GM19023 (cell line): ENCODE measurements around the gene ARL15.
"Not testable (repeated sequence)": the region's sequence is repeated elsewhere in the genome, so short reads cannot be mapped to it uniquely, and the experiment has no call there.

Experiments
- ATAC-seq: cut with Tn5 transposase; IDR thresholded peaks from one replicate; pipeline ENCODE4 v1.9.1; 2021; ENCODE audit warnings: mild to moderate bottlenecking, moderate library complexity; ENCODE audit not compliant: unreplicated experiment

Gene ARL15

GRCh38 chr5:54310433-54311175 is at the start of gene ARL15:
ARL15 (minus strand) TSS chr5:54310573.
- ATAC-seq: peak; percentile 98

GRCh38 chr5:54360089-54360488 is 49.7 kb upstream of the ARL15 start:
- no peak for ATAC-seq

DNA sequence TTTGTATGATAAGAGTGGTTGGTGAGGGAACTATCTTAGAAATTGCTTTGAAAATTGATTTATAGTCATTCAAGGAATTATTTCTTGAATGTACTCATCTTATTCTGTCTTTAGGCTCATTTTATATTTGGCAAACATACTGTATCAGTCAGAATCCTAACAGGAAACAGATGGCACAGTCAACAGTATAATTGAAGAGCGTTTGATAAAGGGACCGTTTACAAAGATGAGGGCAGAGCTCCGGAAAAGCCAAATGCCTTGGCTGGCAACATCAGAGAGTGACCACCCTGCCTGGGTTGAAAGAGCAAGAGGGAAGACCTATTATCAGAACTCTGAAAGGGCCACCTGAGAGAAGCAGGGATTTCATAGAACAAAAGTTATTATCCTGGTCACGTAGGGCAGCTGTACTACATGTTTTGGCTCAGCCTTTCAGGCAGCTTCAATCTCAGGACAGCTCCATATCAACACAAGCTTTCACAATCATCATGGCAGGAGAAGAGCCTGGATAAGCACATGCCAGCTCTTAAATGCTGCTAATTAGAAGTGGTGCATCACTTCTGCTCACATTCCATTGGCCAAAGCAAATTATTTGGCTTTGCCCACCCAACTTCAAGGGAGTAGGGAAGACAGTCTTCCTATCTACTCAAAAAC is 47.2 kb upstream of the ARL15 start:
- ATAC-seq: no peak

- not testable (repeated sequence) for ATAC-seq
These were observed 43.7 kb upstream of the ARL15 start for GRCh38 chr5:54353933-54354564.

DNA sequence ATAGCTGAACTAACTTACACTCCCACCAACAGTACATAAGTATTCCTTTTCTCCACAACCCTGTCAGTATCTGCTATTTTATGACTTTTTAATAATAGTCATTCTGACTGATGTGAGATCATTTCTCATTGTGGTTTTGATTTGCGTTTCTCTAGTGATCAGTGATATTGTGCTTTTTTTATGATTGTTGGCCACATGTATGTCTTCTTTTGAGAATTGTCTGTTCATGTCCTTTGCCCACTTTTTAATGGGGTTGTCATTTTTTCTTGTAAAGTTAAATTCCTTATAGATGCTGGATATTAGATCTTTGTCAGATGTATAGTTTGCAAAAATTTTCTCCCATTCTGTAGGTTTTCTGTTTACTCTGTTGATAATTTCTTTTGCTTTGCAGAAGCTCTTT is 42.2 kb upstream of the ARL15 start:
- not testable (repeated sequence) for ATAC-seq

GRCh38 chr5:54347221-54347865 is 37.0 kb upstream of the ARL15 start:
- ATAC-seq: no peak

DNA sequence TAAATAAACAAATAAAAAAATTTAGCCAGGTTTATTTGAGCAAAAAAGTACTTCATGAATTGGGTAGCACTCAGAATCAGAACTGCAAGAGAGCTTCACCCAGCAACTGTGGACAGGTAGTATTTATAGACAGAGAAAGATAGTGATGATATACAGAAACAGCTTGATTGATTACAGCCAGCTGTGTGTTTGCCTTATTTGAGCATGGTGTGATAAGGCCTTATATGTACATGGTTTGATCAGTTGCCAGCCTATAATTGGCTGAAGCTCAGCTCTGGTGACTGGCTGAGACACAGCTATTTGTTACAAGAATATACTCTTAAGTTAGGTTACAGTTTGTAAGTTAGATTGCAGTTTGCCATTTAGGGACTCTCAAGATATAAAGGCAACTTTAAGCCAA is 34.3 kb upstream of the ARL15 start:
- no peak for ATAC-seq

GRCh38 chr5:54341971-54342370 is 31.6 kb upstream of the ARL15 start:
- no peak for ATAC-seq

- no peak for ATAC-seq
These were observed 27.1 kb upstream of the ARL15 start for GRCh38 chr5:54337523-54337922.

- ATAC-seq: no peak
These were observed 22.3 kb upstream of the ARL15 start for GRCh38 chr5:54332720-54333119.

GRCh38 chr5:54329731-54330709 is 19.6 kb upstream of the ARL15 start:
- no peak for ATAC-seq

- ATAC-seq: no peak
These were observed 16.4 kb upstream of the ARL15 start for GRCh38 chr5:54326662-54327270.

- ATAC-seq: no peak
These were observed 15.4 kb upstream of the ARL15 start for GRCh38 chr5:54325610-54326311.

DNA sequence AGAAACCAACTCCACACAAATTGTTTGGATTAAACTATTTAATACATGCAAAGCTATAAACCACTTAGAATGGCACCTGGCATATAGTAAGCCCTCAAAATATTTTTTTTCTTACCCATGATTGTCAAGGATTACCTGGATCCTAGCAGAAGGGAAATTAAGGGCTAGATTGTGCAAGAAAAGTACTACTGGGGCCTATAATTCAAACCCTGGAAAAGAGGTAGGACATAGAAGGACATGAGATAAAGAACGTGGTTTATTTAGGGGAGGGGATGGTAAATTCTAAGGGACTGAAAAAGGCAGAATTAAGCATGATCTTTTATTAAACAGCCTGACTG is 14.9 kb upstream of the ARL15 start:
- no peak for ATAC-seq

DNA sequence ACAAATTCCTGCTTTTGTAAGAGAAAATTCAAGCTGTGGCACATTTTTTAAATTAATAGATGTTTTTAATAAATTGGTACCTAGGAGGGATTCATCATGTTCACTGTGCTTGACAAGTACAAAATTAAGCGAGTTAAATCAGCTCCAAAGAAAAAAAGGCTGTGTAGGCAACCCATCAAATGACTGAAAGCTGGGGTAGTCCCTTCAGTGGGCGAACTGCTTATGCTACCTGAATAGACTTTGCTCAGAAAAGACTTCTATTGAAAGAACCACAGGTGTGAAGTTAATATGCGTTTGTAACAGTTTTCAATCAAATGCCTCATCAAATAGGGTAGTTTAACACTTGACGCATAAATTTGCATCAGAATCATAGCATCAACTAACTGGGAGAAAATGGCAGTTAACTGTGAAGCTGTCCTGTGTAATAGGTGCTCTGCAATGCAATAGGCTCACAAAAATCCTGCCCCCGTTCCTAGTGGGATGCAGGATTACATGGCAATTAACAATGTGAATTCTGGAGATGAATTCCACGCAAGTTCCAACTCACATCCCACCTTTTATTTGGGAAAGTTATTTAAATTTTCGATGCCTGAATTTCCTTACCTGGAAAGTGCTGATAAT is 14.4 kb upstream of the ARL15 start:
- no peak for ATAC-seq

GRCh38 chr5:54323495-54323894 is 13.1 kb upstream of the ARL15 start:
- ATAC-seq: no peak

- ATAC-seq: no peak
These were observed 9.9 kb upstream of the ARL15 start for GRCh38 chr5:54320256-54320655.

DNA sequence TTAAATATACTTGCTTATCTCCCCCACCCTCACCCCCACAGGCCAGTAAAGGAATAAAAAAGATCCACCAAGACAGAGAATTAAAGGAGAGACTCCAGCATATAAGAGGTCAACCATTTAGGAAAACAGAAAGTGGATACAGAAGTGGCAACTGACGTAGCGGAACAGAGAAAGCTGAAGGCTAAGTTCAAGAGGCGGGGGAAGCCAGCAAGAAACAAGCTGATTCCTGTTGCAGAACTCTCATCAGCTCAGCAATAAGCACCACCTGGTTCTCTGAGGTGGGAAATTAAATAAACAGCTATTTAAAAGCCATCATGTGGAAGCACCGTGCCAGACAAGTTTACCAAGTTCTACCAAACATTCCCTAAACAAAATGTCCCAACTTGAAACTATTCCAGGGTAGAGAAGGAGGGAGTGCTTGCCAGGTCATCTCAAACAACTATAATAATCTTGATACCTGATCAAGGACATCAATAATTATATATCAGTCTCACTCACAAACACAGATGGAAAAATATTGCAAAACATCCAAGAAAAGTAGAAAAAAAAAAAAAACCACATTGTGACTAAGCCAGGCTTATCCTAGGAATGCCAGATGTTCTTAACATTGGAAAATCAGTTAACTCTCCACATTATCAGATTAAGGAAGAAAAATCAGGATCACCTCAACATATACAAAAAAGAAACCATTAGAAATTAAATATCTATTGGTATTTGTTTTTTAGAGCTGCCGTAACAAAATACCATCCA is 7.3 kb upstream of the ARL15 start:
- ATAC-seq: no peak
